Neural cell (in vitro differentiated cells): ENCODE measurements around the gene COL15A1.

Experiments used
- EP300 ChIP-seq: fragments of 450-650 bp; conservative IDR thresholded peaks from 2 replicates; pipeline ENCODE4 v1.6.1; 2014; ENCODE audit warnings: antibody characterized with exemption, mild to moderate bottlenecking, moderate library complexity; ENCODE audit not compliant: poor library complexity, severe bottlenecking
- EZH2 ChIP-seq: fragments of 200-600, 300-800 bp; shearing (Covaris generic), sonication (generic); IDR thresholded peaks from 2 replicates; pipeline ENCODE4 v1.6.1; 2014; ENCODE audit warnings: antibody characterized with exemption, low read length, borderline replicate concordance, mild to moderate bottlenecking; ENCODE audit not compliant: insufficient read depth, poor library complexity, severe bottlenecking
- MXI1 ChIP-seq: fragments of 450-650 bp; conservative IDR thresholded peaks from 2 replicates; pipeline ENCODE4 v1.6.1; 2014; ENCODE audit warnings: antibody characterized with exemption, mild to moderate bottlenecking; ENCODE audit not compliant: poor library complexity, severe bottlenecking
- POLR2AphosphoS5 ChIP-seq: IDR thresholded peaks from 2 replicates; pipeline ENCODE4 v1.6.1; 2012
- RAD21 ChIP-seq: fragments of 450-650 bp; conservative IDR thresholded peaks from 2 replicates; pipeline ENCODE4 v1.6.1; 2014; ENCODE audit warnings: antibody characterized with exemption, mild to moderate bottlenecking, moderate library complexity
- REST ChIP-seq: IDR thresholded peaks from 2 replicates; pipeline ENCODE4 v1.6.1; 2012; ENCODE audit warnings: borderline replicate concordance
- TAF1 ChIP-seq: IDR thresholded peaks from 2 replicates; pipeline ENCODE4 v1.6.1; 2012; ENCODE audit warnings: low read depth
- TF ChIP-seq, protein P1 (sequence below): fragments of 450-650 bp; IDR thresholded peaks from 2 replicates; pipeline ENCODE4 v1.5.1; 2014; ENCODE audit warnings: antibody characterized with exemption, mild to moderate bottlenecking, moderate library complexity; ENCODE audit not compliant: poor library complexity, severe bottlenecking

GRCh38 chr9:98903961-98904411 is 39.7 kb upstream of the COL15A1 start:
- no peak for TF ChIP-seq REST
- TF ChIP-seq RAD21: no peak
- no peak for TF ChIP-seq POLR2AphosphoS5
- TF ChIP-seq, protein P1, sequence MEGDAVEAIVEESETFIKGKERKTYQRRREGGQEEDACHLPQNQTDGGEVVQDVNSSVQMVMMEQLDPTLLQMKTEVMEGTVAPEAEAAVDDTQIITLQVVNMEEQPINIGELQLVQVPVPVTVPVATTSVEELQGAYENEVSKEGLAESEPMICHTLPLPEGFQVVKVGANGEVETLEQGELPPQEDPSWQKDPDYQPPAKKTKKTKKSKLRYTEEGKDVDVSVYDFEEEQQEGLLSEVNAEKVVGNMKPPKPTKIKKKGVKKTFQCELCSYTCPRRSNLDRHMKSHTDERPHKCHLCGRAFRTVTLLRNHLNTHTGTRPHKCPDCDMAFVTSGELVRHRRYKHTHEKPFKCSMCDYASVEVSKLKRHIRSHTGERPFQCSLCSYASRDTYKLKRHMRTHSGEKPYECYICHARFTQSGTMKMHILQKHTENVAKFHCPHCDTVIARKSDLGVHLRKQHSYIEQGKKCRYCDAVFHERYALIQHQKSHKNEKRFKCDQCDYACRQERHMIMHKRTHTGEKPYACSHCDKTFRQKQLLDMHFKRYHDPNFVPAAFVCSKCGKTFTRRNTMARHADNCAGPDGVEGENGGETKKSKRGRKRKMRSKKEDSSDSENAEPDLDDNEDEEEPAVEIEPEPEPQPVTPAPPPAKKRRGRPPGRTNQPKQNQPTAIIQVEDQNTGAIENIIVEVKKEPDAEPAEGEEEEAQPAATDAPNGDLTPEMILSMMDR: no peak
- no peak for TF ChIP-seq MXI1
- no peak for TF ChIP-seq EZH2
- no peak for TF ChIP-seq EP300
- TF ChIP-seq TAF1: no peak
